NT2/D1 (cell line): Measurements from ENCODE around the gene MRPL4.

Source experiments
- SUZ12 ChIP-seq: IDR thresholded peaks from 2 replicates; pipeline ENCODE4 v1.6.1; 2011; ENCODE audit not compliant: insufficient read length, insufficient read depth; ENCODE audit errors: extremely low read depth
- YY1 ChIP-seq: IDR thresholded peaks from 2 replicates; pipeline ENCODE4 v1.6.1; 2011; ENCODE audit not compliant: insufficient read length, insufficient read depth
- ZNF274 ChIP-seq: IDR thresholded peaks from 2 replicates; pipeline ENCODE4 v1.6.1; 2011; ENCODE audit warnings: mild to moderate bottlenecking, low read depth, low read length

DNA sequence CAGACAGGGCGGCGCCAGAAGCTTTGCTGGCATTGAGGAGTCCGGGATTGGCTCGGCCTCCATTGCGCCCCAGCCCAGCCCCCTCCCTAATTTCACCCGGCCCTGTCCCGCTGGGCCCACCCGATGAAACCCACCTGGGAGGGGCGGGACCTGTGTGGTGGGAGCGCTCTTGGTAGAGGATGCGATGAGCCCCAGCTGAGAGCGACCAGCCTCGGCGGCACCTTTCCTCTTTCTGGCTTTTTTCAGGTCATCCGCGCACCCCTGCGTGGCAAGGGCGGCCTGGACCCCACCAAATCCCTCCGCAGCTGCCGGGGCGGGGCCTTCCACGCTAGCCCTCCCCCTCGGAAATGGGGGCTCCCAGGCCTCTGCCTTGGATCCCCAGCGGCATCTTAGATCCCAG, 57.4 kb downstream of the MRPL4 start, which contains the start of gene ZGLP1:
- TF ChIP-seq SUZ12 (no peak), YY1 (no peak), ZNF274 (no peak)
